HepG2 (cell line): Measurements from ENCODE around the gene TMEM238. TPM values are rescaled to one million over a fixed set of nuclear protein-coding genes. Genes with fewer than 3 reads are reported as not detected.

Experiments used
- BCL3 ChIP-seq: sonication (generic); formaldehyde crosslinking; IDR thresholded peaks from 2 replicates; pipeline ENCODE4 v1.5.1; 2020; ENCODE audit warnings: mild to moderate bottlenecking, missing genetic modification reagents, moderate library complexity
- CAMTA2 ChIP-seq: sonication (generic); formaldehyde crosslinking; IDR thresholded peaks from 2 replicates; pipeline ENCODE4 v1.4.0; 2020; ENCODE audit warnings: mild to moderate bottlenecking, missing genetic modification reagents, borderline replicate concordance
- DZIP1 ChIP-seq: sonication (generic); formaldehyde crosslinking; IDR thresholded peaks from 2 replicates; pipeline ENCODE4 v1.5.0; 2020; ENCODE audit warnings: mild to moderate bottlenecking, missing genetic modification reagents
- FOSL2 ChIP-seq: sonication (generic); formaldehyde crosslinking; IDR thresholded peaks from 2 replicates; pipeline ENCODE4 v1.4.0; 2020; ENCODE audit warnings: missing genetic modification reagents
- HNF4A ChIP-seq: sonication (generic); formaldehyde crosslinking; IDR thresholded peaks from 2 replicates; pipeline ENCODE4 v1.4.0; 2020; ENCODE audit warnings: missing genetic modification reagents
- MTF2 ChIP-seq: sonication (generic); formaldehyde crosslinking; IDR thresholded peaks from 2 replicates; pipeline ENCODE4 v1.5.0; 2020; ENCODE audit warnings: missing genetic modification reagents, borderline replicate concordance
- NCOA2 ChIP-seq: sonication (generic); formaldehyde crosslinking; IDR thresholded peaks from 2 replicates; pipeline ENCODE4 v1.8.0; 2022; ENCODE audit warnings: inconsistent platforms
- NFE2L1 ChIP-seq: sonication (generic); formaldehyde crosslinking; IDR thresholded peaks from 2 replicates; pipeline ENCODE4 v1.4.0; 2020; ENCODE audit warnings: missing genetic modification reagents, mild to moderate bottlenecking, borderline replicate concordance
- NR2F6 ChIP-seq, 2 experiments: IDR thresholded peaks; 2 replicates each; pipeline ENCODE4 v1.6.1; 2016; ENCODE audit warnings: antibody characterized with exemption in 1 of 2, mild to moderate bottlenecking in 1 of 2
- SOX6 ChIP-seq, 2 experiments: fragments of 450-650 bp in 1 of 2; sonication (generic) in 1 of 2; formaldehyde crosslinking in 1 of 2; IDR thresholded peaks; 2 replicates each; pipeline versions ENCODE4 v1.4.0 to v1.6.1; 2017 to 2020; ENCODE audit warnings: antibody characterized with exemption in 1 of 2, mild to moderate bottlenecking in 1 of 2, missing genetic modification reagents in 1 of 2
- ZBTB21 ChIP-seq: sonication (generic); formaldehyde crosslinking; IDR thresholded peaks from 2 replicates; pipeline ENCODE4 v1.4.0; 2020; ENCODE audit warnings: missing genetic modification reagents
- ZNF260 ChIP-seq: sonication (generic); formaldehyde crosslinking; IDR thresholded peaks from 2 replicates; pipeline ENCODE4 v1.4.0; 2020; ENCODE audit warnings: missing genetic modification reagents, low read depth, mild to moderate bottlenecking, borderline replicate concordance
- ZNF577 ChIP-seq: sonication (generic); formaldehyde crosslinking; IDR thresholded peaks from 2 replicates; pipeline ENCODE4 v1.4.0; 2020; ENCODE audit warnings: mild to moderate bottlenecking, low read depth, missing genetic modification reagents, borderline replicate concordance
- ZNF768 ChIP-seq: sonication (generic); formaldehyde crosslinking; IDR thresholded peaks from 2 replicates; pipeline ENCODE4 v1.4.0; 2020; ENCODE audit warnings: missing genetic modification reagents
- polyA plus RNA-seq, 8 experiments: library from polyadenylated mRNA; depleted of rRNA in 3 of 8; stranded (reverse) in 7 of 8; unstranded in 1 of 8; fragments of >200 nt; fragmentation: Illumina TruSeq in 4 of 8; extraction: Trizol in 4 of 8; gene quantifications; 2 replicates each; pipeline versions ENCODE4 v1.2.1 to v1.2.3, GENCODE V29; 2011 to 2016; ENCODE audit warnings: low read depth in 4 of 8, missing spikeins in 1 of 8, mixed read lengths in 1 of 8; ENCODE audit not compliant: insufficient read depth in 1 of 8
- total RNA-seq, 5 experiments: library from RNA; depleted of rRNA; stranded (reverse); fragments of >200 nt; fragmentation: Illumina TruSeq; extraction: Trizol; gene quantifications; 2 replicates each; pipeline ENCODE4 v1.2.3, GENCODE V29; 2016; ENCODE audit warnings: low read depth in 1 of 5
- TF ChIP-seq, protein P1 (sequence below): sonication (generic); formaldehyde crosslinking; IDR thresholded peaks from 2 replicates; pipeline ENCODE4 v1.4.0; 2020; ENCODE audit warnings: low read depth, mild to moderate bottlenecking, missing genetic modification reagents
- TF ChIP-seq, protein P2 (sequence below): sonication (generic); formaldehyde crosslinking; IDR thresholded peaks from 2 replicates; pipeline ENCODE4 v1.4.0; 2020; ENCODE audit warnings: mild to moderate bottlenecking, missing genetic modification reagents
- TF ChIP-seq, protein P3 (sequence below): sonication (generic); formaldehyde crosslinking; IDR thresholded peaks from 2 replicates; pipeline ENCODE4 v1.4.0; 2020; ENCODE audit warnings: missing genetic modification reagents, borderline replicate concordance

TMEM238 gene
- total and polyA plus RNA-seq, 2 of the 13 experiments (the other 11 are each of a cell fraction or from before 2014, with no cell fraction given): not detected

GRCh38 chr19:55407800-55408532, 23.9 kb upstream of the TMEM238 start (continued):
- TF ChIP-seq ZBTB21 (CRISPR knock-in tag): peak; percentile 92
- no peak for TF ChIP-seq SOX6 (IDR thresholded peaks at IDR 0.05)
- peak; percentile 55 for TF ChIP-seq SOX6 (CRISPR knock-in tag; IDR thresholded peaks at IDR 0.05)
- TF ChIP-seq, protein P1, sequence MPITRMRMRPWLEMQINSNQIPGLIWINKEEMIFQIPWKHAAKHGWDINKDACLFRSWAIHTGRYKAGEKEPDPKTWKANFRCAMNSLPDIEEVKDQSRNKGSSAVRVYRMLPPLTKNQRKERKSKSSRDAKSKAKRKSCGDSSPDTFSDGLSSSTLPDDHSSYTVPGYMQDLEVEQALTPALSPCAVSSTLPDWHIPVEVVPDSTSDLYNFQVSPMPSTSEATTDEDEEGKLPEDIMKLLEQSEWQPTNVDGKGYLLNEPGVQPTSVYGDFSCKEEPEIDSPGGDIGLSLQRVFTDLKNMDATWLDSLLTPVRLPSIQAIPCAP (CRISPR knock-in tag): no peak
- TF ChIP-seq HNF4A: no peak; the same call in 1 of the 2 replicates
- TF ChIP-seq ZNF768 (CRISPR knock-in tag): no peak
- TF ChIP-seq BCL3 (CRISPR knock-in tag): no peak
- no peak for TF ChIP-seq ZNF260 (CRISPR knock-in tag)
- TF ChIP-seq NR2F6 (IDR thresholded peaks at IDR 0.05): no peak
- 0 out of 2 replicates have a peak, but pooled peaks have one; percentile 17 for TF ChIP-seq NR2F6 (CRISPR knock-in tag; IDR thresholded peaks at IDR 0.05)
- TF ChIP-seq FOSL2 (CRISPR knock-in tag): peak; percentile 37; the same call in 1 of the 2 replicates
- TF ChIP-seq NFE2L1 (CRISPR knock-in tag): no peak
- TF ChIP-seq MTF2 (CRISPR knock-in tag): no peak
- TF ChIP-seq CAMTA2 (CRISPR knock-in tag): peak; percentile 59; the same call in 1 of the 2 replicates
- peak; percentile 71 for TF ChIP-seq DZIP1
- TF ChIP-seq, protein P2, sequence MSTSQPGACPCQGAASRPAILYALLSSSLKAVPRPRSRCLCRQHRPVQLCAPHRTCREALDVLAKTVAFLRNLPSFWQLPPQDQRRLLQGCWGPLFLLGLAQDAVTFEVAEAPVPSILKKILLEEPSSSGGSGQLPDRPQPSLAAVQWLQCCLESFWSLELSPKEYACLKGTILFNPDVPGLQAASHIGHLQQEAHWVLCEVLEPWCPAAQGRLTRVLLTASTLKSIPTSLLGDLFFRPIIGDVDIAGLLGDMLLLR (CRISPR knock-in tag): peak; percentile 82; the same call in 1 of the 2 replicates
- 0 out of 2 replicates have a peak, but pooled peaks have one; percentile 14 for TF ChIP-seq NCOA2 (CRISPR knock-in tag)
- TF ChIP-seq, protein P3, sequence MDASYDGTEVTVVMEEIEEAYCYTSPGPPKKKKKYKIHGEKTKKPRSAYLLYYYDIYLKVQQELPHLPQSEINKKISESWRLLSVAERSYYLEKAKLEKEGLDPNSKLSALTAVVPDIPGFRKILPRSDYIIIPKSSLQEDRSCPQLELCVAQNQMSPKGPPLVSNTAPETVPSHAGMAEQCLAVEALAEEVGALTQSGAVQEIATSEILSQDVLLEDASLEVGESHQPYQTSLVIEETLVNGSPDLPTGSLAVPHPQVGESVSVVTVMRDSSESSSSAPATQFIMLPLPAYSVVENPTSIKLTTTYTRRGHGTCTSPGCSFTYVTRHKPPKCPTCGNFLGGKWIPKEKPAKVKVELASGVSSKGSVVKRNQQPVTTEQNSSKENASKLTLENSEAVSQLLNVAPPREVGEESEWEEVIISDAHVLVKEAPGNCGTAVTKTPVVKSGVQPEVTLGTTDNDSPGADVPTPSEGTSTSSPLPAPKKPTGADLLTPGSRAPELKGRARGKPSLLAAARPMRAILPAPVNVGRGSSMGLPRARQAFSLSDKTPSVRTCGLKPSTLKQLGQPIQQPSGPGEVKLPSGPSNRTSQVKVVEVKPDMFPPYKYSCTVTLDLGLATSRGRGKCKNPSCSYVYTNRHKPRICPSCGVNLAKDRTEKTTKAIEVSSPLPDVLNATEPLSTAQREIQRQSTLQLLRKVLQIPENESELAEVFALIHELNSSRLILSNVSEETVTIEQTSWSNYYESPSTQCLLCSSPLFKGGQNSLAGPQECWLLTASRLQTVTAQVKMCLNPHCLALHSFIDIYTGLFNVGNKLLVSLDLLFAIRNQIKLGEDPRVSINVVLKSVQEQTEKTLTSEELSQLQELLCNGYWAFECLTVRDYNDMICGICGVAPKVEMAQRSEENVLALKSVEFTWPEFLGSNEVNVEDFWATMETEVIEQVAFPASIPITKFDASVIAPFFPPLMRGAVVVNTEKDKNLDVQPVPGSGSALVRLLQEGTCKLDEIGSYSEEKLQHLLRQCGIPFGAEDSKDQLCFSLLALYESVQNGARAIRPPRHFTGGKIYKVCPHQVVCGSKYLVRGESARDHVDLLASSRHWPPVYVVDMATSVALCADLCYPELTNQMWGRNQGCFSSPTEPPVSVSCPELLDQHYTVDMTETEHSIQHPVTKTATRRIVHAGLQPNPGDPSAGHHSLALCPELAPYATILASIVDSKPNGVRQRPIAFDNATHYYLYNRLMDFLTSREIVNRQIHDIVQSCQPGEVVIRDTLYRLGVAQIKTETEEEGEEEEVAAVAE (CRISPR knock-in tag): peak; percentile 98
- no peak for TF ChIP-seq ZNF577
